Activated gamma-delta T cell treated with anti-CD3 and anti-CD28 coated beads, Interleukin-2, amount 50 U/mL, for 16 hours (primary cell): ENCODE results near the gene GATC.
"Not testable (repeated sequence)": the region's sequence is repeated elsewhere in the genome, so short reads cannot be mapped to it uniquely, and the experiment has no call there.

ENCODE experiments used
- DNase-seq: peaks from one replicate; pipeline ENCODE4 v3.0.0-alpha.2; 2020; ENCODE audit warnings: low read depth

Gene GATC

GRCh38 chr12:120437735-120438494 is 8.3 kb upstream of the GATC start, which contains the start of gene COX6A1:
Gene COX6A1, plus strand, starts transcription at chr12:120438113. Its CDS starts 14 bp downstream, at chr12:120438127.
- DNase-seq = peak; percentile 97

GRCh38 chr12:120438495-120439198 is 7.6 kb upstream of the GATC start:
- no peak for DNase-seq

DNA sequence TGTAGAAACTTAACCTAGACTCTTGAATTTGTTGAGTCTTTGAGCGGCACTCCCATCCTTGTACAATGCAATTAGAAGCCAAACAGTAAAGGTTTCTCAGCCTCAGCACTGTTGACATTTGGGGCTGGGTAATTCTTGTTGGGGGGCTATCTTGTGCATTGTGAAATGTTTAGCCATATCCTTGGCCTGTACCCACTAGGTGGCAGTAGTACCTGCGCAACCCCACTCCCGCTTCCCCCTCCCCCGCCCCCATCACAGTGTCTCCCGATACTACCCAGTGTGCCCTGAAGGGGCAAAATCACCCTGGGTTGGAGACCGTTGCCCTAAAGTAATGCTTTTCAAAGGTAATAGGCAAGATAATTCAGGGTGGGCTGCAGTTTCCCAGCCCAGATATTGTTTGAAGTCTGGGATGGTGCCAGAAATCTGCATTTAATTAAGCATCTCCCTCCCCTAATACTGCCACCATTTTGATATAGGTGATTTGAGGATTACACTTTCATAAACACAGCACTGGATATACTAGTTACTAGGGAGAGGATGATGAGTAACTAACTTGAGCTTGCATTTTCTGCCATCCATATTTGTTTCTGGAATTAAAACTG is 6.5 kb upstream of the GATC start:
- peak; percentile 65 for DNase-seq

- DNase-seq = no peak
These were observed 1.6 kb upstream of the GATC start for GRCh38 chr12:120444676-120445075.

GRCh38 chr12:120446844-120447178 is 567 bp downstream of the GATC start:
- DNase-seq = not testable (repeated sequence)

- no peak for DNase-seq
These were observed 1.7 kb downstream of the GATC start for GRCh38 chr12:120447992-120448391.

DNA sequence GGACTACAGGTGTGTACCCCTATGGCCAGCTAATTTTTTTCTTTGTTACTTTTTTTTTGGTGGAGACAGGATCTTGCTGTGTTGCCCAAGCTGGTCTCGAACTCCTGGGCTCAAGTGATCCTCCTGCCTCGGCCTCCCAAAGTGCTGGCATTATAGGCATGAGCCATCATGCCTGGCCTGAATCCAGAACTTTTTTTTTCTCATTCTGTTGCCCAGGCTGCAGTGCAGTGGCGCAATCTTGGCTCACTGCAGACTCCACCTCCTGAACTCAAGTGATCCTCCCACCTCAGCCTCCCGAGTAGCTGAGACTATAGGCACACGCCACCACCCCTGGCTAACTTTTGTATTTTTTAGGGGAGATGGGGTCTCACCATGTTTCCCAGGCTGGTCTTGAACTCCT is 6.3 kb downstream of the GATC start:
- DNase-seq = not testable (repeated sequence)

- no peak for DNase-seq
These were observed 7.0 kb downstream of the GATC start for GRCh38 chr12:120453060-120453750.

- no peak for DNase-seq
These were observed 7.7 kb downstream of the GATC start for GRCh38 chr12:120453977-120454376.

- DNase-seq = no peak
These were observed 9.1 kb downstream of the GATC start for GRCh38 chr12:120455302-120455701.

- DNase-seq = no peak
These were observed 10.9 kb downstream of the GATC start for GRCh38 chr12:120457133-120457532.

DNA sequence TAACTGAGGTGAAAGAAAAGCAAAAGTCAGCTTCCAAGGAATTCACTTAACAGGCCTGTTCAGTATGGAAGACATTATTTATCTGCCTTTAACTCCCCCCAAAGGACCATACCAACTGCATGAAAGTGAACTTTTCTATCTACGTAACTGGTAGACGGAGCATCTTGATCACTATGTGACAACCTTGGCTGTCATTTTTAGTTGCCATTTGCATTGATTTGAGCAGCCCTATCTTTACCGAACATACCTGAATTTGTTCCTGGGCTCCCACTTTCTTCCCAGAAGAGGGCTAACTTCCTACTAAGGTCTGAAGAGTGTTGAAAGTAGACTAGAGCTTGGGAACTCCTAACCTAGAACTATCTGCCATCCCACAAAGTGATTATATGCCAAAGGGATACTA is 13.9 kb downstream of the GATC start:
- no peak for DNase-seq

DNA sequence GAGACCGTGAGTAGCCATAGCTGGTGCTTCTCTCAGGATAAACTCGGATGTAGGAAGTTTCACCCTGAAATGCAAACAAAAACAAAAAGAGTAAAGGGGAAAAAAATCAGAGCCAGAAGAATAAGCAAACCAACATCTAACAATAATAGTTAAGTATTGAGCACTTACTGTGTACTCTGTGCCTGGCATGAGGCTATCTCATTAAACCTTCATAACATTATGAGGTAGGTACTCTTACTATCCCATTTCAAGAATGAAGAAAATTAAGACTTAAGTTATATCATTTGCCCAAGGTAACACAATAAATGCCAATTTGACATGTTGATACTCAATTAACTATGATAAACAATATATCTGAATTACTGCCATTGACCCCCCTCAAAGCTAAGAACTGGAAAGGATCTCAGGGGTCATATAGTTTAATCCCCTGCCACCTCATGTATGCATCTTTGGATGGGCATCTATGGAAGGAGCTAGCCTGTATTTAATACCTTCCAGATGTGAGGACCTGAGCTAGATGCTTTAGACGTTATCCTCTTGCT is 15.9 kb downstream of the GATC start:
- DNase-seq = no peak

GRCh38 chr12:120463712-120464111 is 17.5 kb downstream of the GATC start:
- no peak for DNase-seq

DNA sequence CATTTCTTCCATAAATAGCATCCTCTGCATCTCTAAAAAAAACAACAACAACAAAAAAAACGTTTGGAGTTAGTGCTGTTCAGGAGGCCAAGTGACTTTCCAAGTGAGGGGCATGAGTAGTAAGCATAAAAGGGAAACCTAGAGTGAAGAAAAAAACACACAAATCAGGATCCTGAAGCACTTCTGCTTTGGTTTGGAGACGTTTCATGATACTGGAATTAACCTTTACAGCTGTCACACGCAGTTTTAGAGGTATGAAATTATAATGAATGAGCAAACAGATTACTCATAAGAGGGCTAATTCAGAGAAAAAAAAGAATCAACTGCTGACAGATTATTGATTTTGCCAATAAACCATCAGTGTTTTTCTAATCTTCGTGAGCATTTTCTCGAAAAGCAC is 19.5 kb downstream of the GATC start:
- no peak for DNase-seq

DNA sequence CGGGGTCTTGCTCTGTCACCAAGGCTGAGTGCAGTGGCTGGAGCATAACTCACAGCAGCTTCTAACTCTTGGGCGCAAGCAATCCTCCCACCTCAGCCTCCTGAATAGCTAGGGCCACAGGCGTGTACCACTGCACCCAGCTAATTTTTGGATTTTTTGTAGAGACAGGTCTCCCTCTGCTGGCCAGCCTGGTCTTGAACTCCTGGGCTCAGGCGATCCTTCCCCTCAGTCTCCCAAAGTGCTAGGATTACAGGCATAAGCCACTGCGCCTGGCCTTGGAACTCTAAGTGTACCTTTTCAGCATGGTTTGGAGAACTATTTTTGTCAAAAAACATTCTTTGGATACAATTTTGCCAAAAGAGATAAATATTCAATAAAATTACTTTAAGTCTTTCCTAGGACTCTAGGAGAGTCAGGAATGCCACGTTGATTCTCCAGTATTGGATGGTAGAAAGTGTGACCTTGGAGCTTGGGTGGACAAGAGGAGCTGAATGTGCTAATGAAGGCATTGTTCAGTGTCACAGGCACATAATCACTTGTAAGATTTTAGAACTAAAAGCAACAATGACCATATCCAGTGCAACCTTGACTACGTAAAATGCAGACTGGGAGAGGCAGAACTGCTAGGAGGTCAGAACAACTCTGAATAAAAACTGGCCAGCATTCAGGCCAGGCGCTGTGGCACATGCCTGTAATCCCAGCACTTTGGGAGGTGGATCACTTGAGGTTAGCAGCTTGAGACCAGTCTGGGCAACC is 20.5 kb downstream of the GATC start:
- DNase-seq = no peak

- no peak for DNase-seq
These were observed 21.2 kb downstream of the GATC start for GRCh38 chr12:120467439-120467838.

- DNase-seq = no peak
These were observed 22.1 kb downstream of the GATC start for GRCh38 chr12:120468325-120468820.

DNA sequence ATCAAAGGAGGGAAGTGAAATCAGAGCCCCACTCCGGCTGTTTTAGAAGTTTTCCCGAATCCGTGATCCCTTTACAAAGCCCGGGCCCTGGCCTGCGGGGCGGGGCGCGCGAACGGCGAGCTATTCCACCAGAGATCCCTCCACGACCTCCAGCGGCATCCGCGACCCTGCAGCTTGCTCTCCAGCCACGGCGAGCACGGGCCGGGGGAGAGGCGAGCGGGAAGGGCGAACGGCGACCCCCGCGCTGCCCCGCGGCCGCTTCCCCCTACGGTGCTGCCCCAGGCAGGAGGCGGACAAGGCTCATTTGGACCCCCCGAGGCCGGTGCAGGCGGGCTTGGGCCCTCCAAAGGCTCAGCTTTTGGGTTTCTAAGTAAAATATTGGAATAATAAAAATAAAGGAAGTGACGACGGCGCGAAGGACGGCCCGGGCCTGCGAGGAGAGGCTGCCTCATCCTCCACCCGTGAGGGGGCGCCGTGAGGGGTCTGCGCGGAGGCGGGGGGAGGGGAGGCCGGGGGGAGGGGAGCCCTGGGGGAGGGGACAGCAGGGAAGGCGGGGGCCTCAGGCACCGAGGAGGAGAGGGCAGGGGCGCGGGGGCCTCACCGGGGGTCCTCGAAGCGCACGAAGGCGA is 22.7 kb downstream of the GATC start:
- DNase-seq = peak; percentile 12

DNA sequence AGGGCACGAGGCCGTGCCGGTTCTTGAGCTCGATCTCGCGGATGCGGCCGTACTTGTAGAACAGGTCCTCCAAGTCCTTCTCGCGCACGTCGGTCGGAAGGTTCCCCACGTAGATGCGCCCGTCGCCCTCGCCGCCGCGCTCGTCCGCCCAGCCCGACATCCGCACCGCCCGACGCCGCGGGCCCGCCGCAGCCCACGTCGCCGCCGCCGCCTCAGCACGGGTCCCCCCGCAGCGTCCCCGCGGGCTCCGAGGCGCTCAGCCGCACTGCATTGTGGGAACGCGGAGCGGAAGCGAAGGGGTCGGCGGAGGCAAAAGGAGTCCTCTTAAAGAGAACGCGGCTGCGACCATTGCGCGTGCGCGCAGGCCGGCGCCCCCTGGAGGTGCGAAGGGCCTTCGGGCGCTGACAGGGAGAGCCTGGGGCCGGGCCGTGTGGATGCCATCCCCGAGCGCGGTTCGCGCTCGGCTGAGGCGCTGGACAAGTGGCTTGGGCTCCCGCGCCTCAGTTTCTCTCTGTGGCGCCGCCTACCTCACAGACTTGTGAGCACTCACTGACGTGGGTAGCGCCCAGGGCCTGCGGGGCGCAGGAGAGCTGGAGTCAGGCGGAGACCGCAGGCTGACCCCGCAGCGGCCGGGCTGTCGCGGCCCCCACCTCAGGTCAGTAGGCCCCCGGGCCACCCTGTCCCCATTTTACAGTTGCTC is 23.4 kb downstream of the GATC start, which contains the start of gene SRSF9:
Gene SRSF9, minus strand, starts transcription at position 299 of the 700 bp plus-strand sequence. Its CDS starts 139 bp downstream, at position 160.
- DNase-seq = peak; percentile 97
